ENCODE measurements around the gene KYAT1. TPM values are rescaled to one million over a fixed set of nuclear protein-coding genes. Genes with fewer than 3 reads are reported as not detected.

The KYAT1 gene
- total and polyA plus RNA-seq, 2 of the 8 experiments (the other 6 are each of a cell fraction or from before 2014, with no cell fraction given): 30.4 to 42.2 TPM

- TF ChIP-seq FOSL1 (IDR thresholded peaks at IDR 0.05; ENCODE audit: insufficient read depth, low read depth, low read length): no peak
- TF ChIP-seq POLR2AphosphoS5 (IDR thresholded peaks at IDR 0.05; ENCODE audit: low read depth, low read length): peak; percentile 83
- TF ChIP-seq, protein P1, sequence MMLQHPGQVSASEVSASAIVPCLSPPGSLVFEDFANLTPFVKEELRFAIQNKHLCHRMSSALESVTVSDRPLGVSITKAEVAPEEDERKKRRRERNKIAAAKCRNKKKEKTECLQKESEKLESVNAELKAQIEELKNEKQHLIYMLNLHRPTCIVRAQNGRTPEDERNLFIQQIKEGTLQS (IDR thresholded peaks at IDR 0.05; ENCODE audit: insufficient read depth, low read depth, low read length): no peak
- no peak for TF ChIP-seq EGR1 (IDR thresholded peaks at IDR 0.05; ENCODE audit: borderline replicate concordance, low read depth, low read length)
- TF ChIP-seq BCL11A (IDR thresholded peaks at IDR 0.05; ENCODE audit: low read depth in 2 of 2, low read length in 2 of 2): no peak
- TF ChIP-seq RXRA (IDR thresholded peaks at IDR 0.05; ENCODE audit: insufficient read depth, low read depth, low read length): no peak
- no peak for TF ChIP-seq TAF7 (optimal IDR thresholded peaks at IDR 0.05; ENCODE audit: borderline replicate concordance, low read depth, low read length)
- no peak for TF ChIP-seq SP2 (IDR thresholded peaks at IDR 0.05; ENCODE audit: low read length)
- no peak for TF ChIP-seq ZNF274 (IDR thresholded peaks at IDR 0.05; ENCODE audit: borderline replicate concordance, extremely low read depth, low read length)
- peak; percentile 96 for TF ChIP-seq NRF1 (IDR thresholded peaks at IDR 0.05; ENCODE audit: low read depth, low read length)
- peak in 2 of 3 experiments; percentile 28 to 79; a peak in 2 of 4 replicates for TF ChIP-seq CTCF (IDR thresholded peaks at IDR 0.05; ENCODE audit: control extremely low read depth in 1 of 3, insufficient read depth in 1 of 3, low read depth in 1 of 3, low read length in 3 of 3)
- peak; percentile 57; the same call in 1 of the 2 replicates for TF ChIP-seq SP4 (IDR thresholded peaks at IDR 0.05; ENCODE audit: low read length)
- no peak for TF ChIP-seq YY1 (IDR thresholded peaks at IDR 0.05; ENCODE audit: low read depth, low read length)
- no peak; a peak in 1 of 3 replicates for TF ChIP-seq EP300 (IDR thresholded peaks at IDR 0.05; ENCODE audit: borderline replicate concordance in 1 of 2, low read depth in 2 of 2, low read length in 2 of 2)
- TF ChIP-seq MAX (IDR thresholded peaks at IDR 0.05): no peak; the same call in 1 of the 2 replicates
- no peak for TF ChIP-seq USF2 (IDR thresholded peaks at IDR 0.05; ENCODE audit: low read length)
- no peak for TF ChIP-seq JUND (IDR thresholded peaks at IDR 0.05; ENCODE audit: low read length)
Measured at GRCh38 chr9:128818099-128818838, 63.5 kb downstream of the KYAT1 start, which contains the start of gene ENDOG (continued).

Data from H1 (cell line).